Endothelial cell of umbilical vein (primary cell): ENCODE data around the gene MTNR1B. TPM values are rescaled to one million over a fixed set of nuclear protein-coding genes. Genes with fewer than 3 reads are reported as not detected.

Source experiments
- Bru-seq: library from RNA; stranded (reverse); fragments of 400-500 nt; gene quantifications from one replicate; lab custom pipeline; 2021; lab: Mats Ljungman, UMichigan
- BruChase-seq, 2 experiments: library from RNA; stranded (reverse); fragments of 400-500 nt; gene quantifications; one replicate each; lab custom pipeline; 2021; lab: Mats Ljungman, UMichigan
- BruUV-seq: library from RNA; stranded (reverse); fragments of 400-500 nt; replicated peaks from 2 replicates; lab custom pipeline; 2021; lab: Mats Ljungman, UMichigan
- CTCF ChIA-PET: fragments of 300-600, 350-600 bp; sonication (Branson Sonifier 250); formaldehyde crosslinking; loops from one replicate; lab custom pipeline; 2021; ENCODE audit warnings: antibody characterized with exemption, inconsistent platforms; lab: Charles Lee
- POLR2A ChIA-PET: fragments of 300-600, 350-600 bp; sonication (Branson Sonifier 250); formaldehyde crosslinking; loops from one replicate; lab custom pipeline; 2021; ENCODE audit warnings: antibody characterized with exemption, inconsistent platforms; lab: Charles Lee
- DNase-seq: peaks from one replicate; pipeline ENCODE4 v3.0.0-alpha.2; 2011; ENCODE audit warnings: low read depth, low spot score
- FAIRE-seq: peaks from 2 replicates; lab custom pipeline; 2011; peaks lifted over from hg19 to GRCh38; lab: Jason Lieb, UNC
- H2AFZ ChIP-seq: 2 replicates; pipeline ENCODE4 v1.6.0; 2012; ENCODE audit warnings: low read depth, low read length, control low read depth, inconsistent platforms
- H3K27ac ChIP-seq: 2 replicates; pipeline ENCODE4 v1.5.1; 2011; ENCODE audit warnings: low read depth, mild to moderate bottlenecking, control low read depth, low read length, moderate library complexity; ENCODE audit not compliant: insufficient read depth
- H3K27me3 ChIP-seq, 2 experiments: 2 replicates each; pipeline versions ENCODE4 v1.6.0 to v1.6.1; 2011; ENCODE audit warnings: low read length in 2 of 2, mixed read lengths in 1 of 2; ENCODE audit not compliant: control insufficient read depth in 2 of 2, insufficient read depth in 2 of 2
- H3K36me3 ChIP-seq, 2 experiments: 2 replicates in 1 of 2; 3 replicates in 1 of 2; pipeline ENCODE4 v1.5.1; 2011; ENCODE audit warnings: low read length in 2 of 2, mild to moderate bottlenecking in 1 of 2, moderate library complexity in 1 of 2; ENCODE audit not compliant: control insufficient read depth in 2 of 2, insufficient read depth in 2 of 2; ENCODE audit errors: extremely low read depth in 1 of 2
- H3K4me1 ChIP-seq: 3 replicates; pipeline ENCODE4 v1.5.1; 2011; ENCODE audit warnings: mild to moderate bottlenecking, low read length; ENCODE audit not compliant: control insufficient read depth, insufficient read depth; ENCODE audit errors: extremely low read depth
- H3K4me2 ChIP-seq: 2 replicates; pipeline ENCODE4 v1.6.1; 2011; ENCODE audit warnings: low read length, control low read depth, mixed read lengths; ENCODE audit not compliant: insufficient read depth
- H3K4me3 ChIP-seq, 3 experiments: fragments of 200-600 bp in 1 of 3; sonication (generic), shearing (Covaris generic) in 1 of 3; replicated peaks in 1 of 3; 2 replicates each; pipeline ENCODE4 v1.5.1; 2011 to 2016; ENCODE audit warnings: control low read depth in 3 of 3, low read length in 3 of 3, mild to moderate bottlenecking in 2 of 3, inconsistent platforms in 1 of 3, low read depth in 1 of 3, moderate library complexity in 1 of 3; ENCODE audit not compliant: insufficient read depth in 1 of 3
- H3K79me2 ChIP-seq: 2 replicates; pipeline ENCODE4 v1.6.0; 2012; ENCODE audit warnings: low read length, inconsistent platforms; ENCODE audit not compliant: control insufficient read depth, insufficient read depth
- H3K9ac ChIP-seq: replicated peaks from 2 replicates; pipeline ENCODE3; 2011; ENCODE audit warnings: low read length, control low read depth; ENCODE audit not compliant: insufficient read depth; ENCODE audit errors: extremely low read depth
- H3K9me1 ChIP-seq: replicated peaks from 3 replicates; pipeline ENCODE4 v1.6.0; 2011; ENCODE audit warnings: mild to moderate bottlenecking, low read length; ENCODE audit not compliant: control insufficient read depth, insufficient read depth; ENCODE audit errors: extremely low read depth
- H3K9me3 ChIP-seq: replicated peaks from 2 replicates; pipeline ENCODE4 v1.5.1; 2012; ENCODE audit warnings: low read length, inconsistent platforms; ENCODE audit not compliant: control insufficient read depth, insufficient read depth
- H4K20me1 ChIP-seq: replicated peaks from 2 replicates; pipeline ENCODE3; 2011; ENCODE audit warnings: mild to moderate bottlenecking, low read length; ENCODE audit not compliant: control insufficient read depth, insufficient read depth; ENCODE audit errors: extremely low read depth
- FOS ChIP-seq: IDR thresholded peaks from 2 replicates; pipeline ENCODE4 v1.6.1; 2011; ENCODE audit warnings: mild to moderate bottlenecking, low read length, moderate library complexity, borderline replicate concordance; ENCODE audit not compliant: insufficient read depth
- GATA2 ChIP-seq: IDR thresholded peaks from 2 replicates; pipeline ENCODE4 v1.7.0; 2011; ENCODE audit warnings: low read depth, mild to moderate bottlenecking, moderate library complexity, mixed read lengths, low read length; ENCODE audit not compliant: insufficient read length, insufficient read depth
- JUN ChIP-seq: IDR thresholded peaks from 2 replicates; pipeline ENCODE4 v1.6.1; 2011; ENCODE audit warnings: borderline replicate concordance, low read depth; ENCODE audit not compliant: insufficient read length, insufficient read depth
- MYC ChIP-seq: IDR thresholded peaks from one replicate; pipeline ENCODE4 v1.6.1; 2011; ENCODE audit warnings: mild to moderate bottlenecking, low read depth, low read length
- POLR2A ChIP-seq: IDR thresholded peaks from 2 replicates; pipeline ENCODE4 v1.6.1; 2012; ENCODE audit warnings: low read depth, mild to moderate bottlenecking, control low read depth, low read length
- POLR2AphosphoS5 ChIP-seq: IDR thresholded peaks from 2 replicates; pipeline ENCODE4 v1.6.1; 2012; ENCODE audit warnings: low read depth, mild to moderate bottlenecking, control low read depth, low read length, moderate library complexity; ENCODE audit not compliant: insufficient read depth
- dilution Hi-C: fragments of 300-500 bp; cut with MboI; formaldehyde crosslinking; loops from one replicate; pipeline ENCODE4 v1.15.0; 2019; ENCODE audit warnings: low sequenced_read_pairs; ENCODE audit not compliant: extremely low pct_ligation_motif_present
- intact Hi-C: fragments of 100-400 bp; cut with micrococcal nuclease; formaldehyde crosslinking; loops from one replicate; pipeline ENCODE4 v1.10.0; 2022
- long read RNA-seq: library from polyadenylated mRNA; stranded (forward); transcript quantifications from one replicate; pipeline ENCODE4 v2.0.0, GENCODE V29; 2021
- polyA minus RNA-seq, 3 experiments: library from RNA; depleted of rRNA, polyadenylated mRNA; stranded (reverse); fragments of >200 nt; gene quantifications; 1 replicate in 1 of 3; 2 replicates in 2 of 3; pipeline ENCODE4 v1.2.3, GENCODE V29; 2011
- polyA plus RNA-seq, 4 experiments: library from polyadenylated mRNA; depleted of rRNA in 3 of 4; stranded (reverse) in 3 of 4; unstranded in 1 of 4; fragments of >200 nt; gene quantifications; 2 replicates each; pipeline versions ENCODE4 v1.2.1 to v1.2.3, GENCODE V29; 2011 to 2012; ENCODE audit warnings: missing spikeins in 1 of 4
- total RNA-seq: library from RNA; stranded (reverse); gene quantifications from 2 replicates; pipeline ENCODE4 v1.2.3, GENCODE V29; 2021
- TF ChIP-seq, protein P1 (sequence below): IDR thresholded peaks from 2 replicates; pipeline ENCODE4 v1.6.1; 2011; ENCODE audit not compliant: insufficient read depth, insufficient read length
- TF ChIP-seq, protein P2 (sequence below), 2 donors: IDR thresholded peaks; 1 replicate in 1 of 2; 2 replicates in 1 of 2; pipeline ENCODE4 v1.5.1; 2011; ENCODE audit warnings: low read length in 2 of 2, mild to moderate bottlenecking in 2 of 2, moderate library complexity in 2 of 2, control low read depth in 1 of 2, inconsistent platforms in 1 of 2, low read depth in 1 of 2; ENCODE audit not compliant: insufficient read depth in 1 of 2; ENCODE audit errors: extremely low read depth in 1 of 2

The MTNR1B gene
- total RNA-seq = not detected in 2 replicates
- not detected in 2 replicates for polyA plus RNA-seq
- polyA plus RNA-seq (2011; cell fraction: cytosol; rRNA removed) = not detected in 2 replicates
- polyA plus RNA-seq (2011; cell fraction: nucleus; rRNA removed) = not detected in 2 replicates
- polyA plus RNA-seq (2012) = not detected in 2 replicates
- not detected in 2 replicates for polyA minus RNA-seq
- not detected for polyA minus RNA-seq (2011; cell fraction: cytosol; rRNA and poly(A)+ RNA removed)
- polyA minus RNA-seq (2011; cell fraction: nucleus; rRNA and poly(A)+ RNA removed) = not detected in 2 replicates
- Bru-seq, nascent RNA = not detected
- BruChase-seq, experiment 1, labeled RNA remaining after a 6-hour chase = not detected
- BruChase-seq, experiment 2, labeled RNA remaining after a 2-hour chase = not detected
- long read RNA-seq = 0 reads

DNA sequence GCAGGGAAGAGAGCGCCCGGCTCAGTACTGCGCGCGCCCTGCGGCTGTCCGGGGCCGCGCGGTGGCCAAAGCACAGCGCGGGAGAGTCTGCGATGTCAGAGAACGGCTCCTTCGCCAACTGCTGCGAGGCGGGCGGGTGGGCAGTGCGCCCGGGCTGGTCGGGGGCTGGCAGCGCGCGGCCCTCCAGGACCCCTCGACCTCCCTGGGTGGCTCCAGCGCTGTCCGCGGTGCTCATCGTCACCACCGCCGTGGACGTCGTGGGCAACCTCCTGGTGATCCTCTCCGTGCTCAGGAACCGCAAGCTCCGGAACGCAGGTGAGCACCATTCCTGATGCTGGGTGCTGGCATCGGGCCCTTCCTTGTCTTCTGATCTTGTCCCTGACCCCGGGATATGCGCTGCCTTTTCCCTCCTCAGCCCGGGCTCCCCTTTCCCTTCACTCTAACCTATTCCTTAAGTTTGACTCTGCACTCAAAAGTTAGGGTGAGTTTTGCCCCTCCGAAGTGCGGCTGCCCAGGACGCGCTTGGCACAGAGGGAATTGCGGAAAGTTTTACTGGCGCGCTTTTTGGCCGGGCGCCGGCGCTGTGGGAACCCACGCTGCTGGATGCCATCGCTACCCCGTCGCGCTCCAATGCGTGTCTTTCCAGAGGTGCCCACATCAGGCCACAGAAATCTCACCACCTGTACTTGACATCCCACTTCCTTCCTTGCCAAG is at the start of gene MTNR1B:
Gene MTNR1B, plus strand, starts transcription at position 18 of the 714 bp plus-strand sequence. Its CDS starts 75 bp downstream, at position 93.
- intact Hi-C loops = no loop called here
- BruUV-seq = no TSS peak
- no peak within 1 kb of the TSS for H3K9ac ChIP-seq
- dilution Hi-C loops = no loop called here
- ChIA-PET POLR2A (no interaction called here), CTCF (no interaction called here)
- FAIRE-seq = no peak
- H3K9me1 ChIP-seq = no peaks in the 10 kb centered on the region
- H3K4me2 ChIP-seq = no peak within 1 kb of the TSS
- no peaks in the 10 kb centered on the region for H3K9me3 ChIP-seq
- no peak for TF ChIP-seq JUN
- TF ChIP-seq, protein P1, sequence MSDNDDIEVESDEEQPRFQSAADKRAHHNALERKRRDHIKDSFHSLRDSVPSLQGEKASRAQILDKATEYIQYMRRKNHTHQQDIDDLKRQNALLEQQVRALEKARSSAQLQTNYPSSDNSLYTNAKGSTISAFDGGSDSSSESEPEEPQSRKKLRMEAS = no peak
- no peak for TF ChIP-seq FOS
- TF ChIP-seq MYC = no peak
- TF ChIP-seq, protein P2, sequence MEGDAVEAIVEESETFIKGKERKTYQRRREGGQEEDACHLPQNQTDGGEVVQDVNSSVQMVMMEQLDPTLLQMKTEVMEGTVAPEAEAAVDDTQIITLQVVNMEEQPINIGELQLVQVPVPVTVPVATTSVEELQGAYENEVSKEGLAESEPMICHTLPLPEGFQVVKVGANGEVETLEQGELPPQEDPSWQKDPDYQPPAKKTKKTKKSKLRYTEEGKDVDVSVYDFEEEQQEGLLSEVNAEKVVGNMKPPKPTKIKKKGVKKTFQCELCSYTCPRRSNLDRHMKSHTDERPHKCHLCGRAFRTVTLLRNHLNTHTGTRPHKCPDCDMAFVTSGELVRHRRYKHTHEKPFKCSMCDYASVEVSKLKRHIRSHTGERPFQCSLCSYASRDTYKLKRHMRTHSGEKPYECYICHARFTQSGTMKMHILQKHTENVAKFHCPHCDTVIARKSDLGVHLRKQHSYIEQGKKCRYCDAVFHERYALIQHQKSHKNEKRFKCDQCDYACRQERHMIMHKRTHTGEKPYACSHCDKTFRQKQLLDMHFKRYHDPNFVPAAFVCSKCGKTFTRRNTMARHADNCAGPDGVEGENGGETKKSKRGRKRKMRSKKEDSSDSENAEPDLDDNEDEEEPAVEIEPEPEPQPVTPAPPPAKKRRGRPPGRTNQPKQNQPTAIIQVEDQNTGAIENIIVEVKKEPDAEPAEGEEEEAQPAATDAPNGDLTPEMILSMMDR (IDR thresholded peaks at IDR 0.05; ENCODE audit: extremely low read depth in 1 of 2, insufficient read depth in 1 of 2, low read depth in 1 of 2, low read length in 2 of 2) = no peak
- no peak for TF ChIP-seq POLR2A
- TF ChIP-seq GATA2 = no peak
- TF ChIP-seq POLR2AphosphoS5 = no peak
- no peaks in the 10 kb centered on the region for H4K20me1 ChIP-seq
- DNase-seq = no peak
- H3K4me3 ChIP-seq = no peak within 1 kb of the TSS
- H3K4me1 ChIP-seq = no peaks in the 10 kb centered on the region
- no peaks in the 10 kb centered on the region for H3K36me3 ChIP-seq
- peaks cover 0 to 4% of the 10 kb centered on the region in 2 experiments for H3K27me3 ChIP-seq
- H3K79me2 ChIP-seq = no peaks in the 10 kb centered on the region
- no peak within 1 kb of the TSS for H3K27ac ChIP-seq
- H2AFZ ChIP-seq = no peak within 1 kb of the TSS
